GM18499 (cell line): Measurements from ENCODE around the gene GTF2E1.
A peak's percentile ranks its signal among the peaks of the same experiment; 100 is the strongest.
"Not testable (repeated sequence)": the region's sequence is repeated elsewhere in the genome, so short reads cannot be mapped to it uniquely, and the experiment has no call there.

Experiments
- ATAC-seq: cut with Tn5 transposase; IDR thresholded peaks from one replicate; pipeline ENCODE4 v1.9.1; 2021; ENCODE audit warnings: moderate number of reproducible peaks; ENCODE audit not compliant: insufficient read depth, unreplicated experiment

GTF2E1 gene

GRCh38 chr3:120742198-120742848 is at the start of gene GTF2E1, which contains the start of gene RABL3:
TSS of gene GTF2E1 (plus strand) at chr3:120742744. CDS start at chr3:120750553, 7,809 bp downstream.
TSS of gene RABL3 (minus strand) at chr3:120742516. CDS start at chr3:120742507, 9 bp downstream.
- peak; percentile 99 for ATAC-seq

GRCh38 chr3:120693439-120694171 is 48.9 kb upstream of the GTF2E1 start:
- ATAC-seq, result no peak

GRCh38 chr3:120699333-120699732 is 43.2 kb upstream of the GTF2E1 start:
- ATAC-seq, result no peak

GRCh38 chr3:120705884-120706582 is 36.5 kb upstream of the GTF2E1 start:
- ATAC-seq, result no peak

GRCh38 chr3:120706950-120707349 is 35.6 kb upstream of the GTF2E1 start:
- ATAC-seq, result no peak

- peak; percentile 49 for ATAC-seq
Measured at GRCh38 chr3:120708408-120708807, 34.1 kb upstream of the GTF2E1 start.

GRCh38 chr3:120710369-120710768 is 32.2 kb upstream of the GTF2E1 start:
- no peak for ATAC-seq

- ATAC-seq, result no peak
Measured at GRCh38 chr3:120713262-120713661, 29.3 kb upstream of the GTF2E1 start.

- ATAC-seq, result not testable (repeated sequence)
Measured at GRCh38 chr3:120719167-120719834, 23.2 kb upstream of the GTF2E1 start.

GRCh38 chr3:120726791-120727190 is 15.8 kb upstream of the GTF2E1 start:
- no peak for ATAC-seq

GRCh38 chr3:120730576-120731542 is 11.7 kb upstream of the GTF2E1 start:
- no peak for ATAC-seq

- not testable (repeated sequence) for ATAC-seq
Measured at GRCh38 chr3:120738006-120738405, 4.5 kb upstream of the GTF2E1 start.

- no peak for ATAC-seq
Measured at GRCh38 chr3:120741320-120741719, 1.2 kb upstream of the GTF2E1 start.

GRCh38 chr3:120741837-120742197 is 727 bp upstream of the GTF2E1 start:
- ATAC-seq, result peak; percentile 18

- ATAC-seq, result peak; percentile 1
Measured at GRCh38 chr3:120742849-120743365, 363 bp downstream of the GTF2E1 start.

GRCh38 chr3:120743556-120744195 is 1.1 kb downstream of the GTF2E1 start:
- no peak for ATAC-seq

GRCh38 chr3:120745466-120745865 is 2.9 kb downstream of the GTF2E1 start:
- ATAC-seq, result no peak

GRCh38 chr3:120749843-120750242 is 7.3 kb downstream of the GTF2E1 start:
- ATAC-seq, result no peak

- no peak for ATAC-seq
Measured at GRCh38 chr3:120752230-120752629, 9.7 kb downstream of the GTF2E1 start.
